ENCODE results near the gene SOHLH2.

The SOHLH2 gene

DNA sequence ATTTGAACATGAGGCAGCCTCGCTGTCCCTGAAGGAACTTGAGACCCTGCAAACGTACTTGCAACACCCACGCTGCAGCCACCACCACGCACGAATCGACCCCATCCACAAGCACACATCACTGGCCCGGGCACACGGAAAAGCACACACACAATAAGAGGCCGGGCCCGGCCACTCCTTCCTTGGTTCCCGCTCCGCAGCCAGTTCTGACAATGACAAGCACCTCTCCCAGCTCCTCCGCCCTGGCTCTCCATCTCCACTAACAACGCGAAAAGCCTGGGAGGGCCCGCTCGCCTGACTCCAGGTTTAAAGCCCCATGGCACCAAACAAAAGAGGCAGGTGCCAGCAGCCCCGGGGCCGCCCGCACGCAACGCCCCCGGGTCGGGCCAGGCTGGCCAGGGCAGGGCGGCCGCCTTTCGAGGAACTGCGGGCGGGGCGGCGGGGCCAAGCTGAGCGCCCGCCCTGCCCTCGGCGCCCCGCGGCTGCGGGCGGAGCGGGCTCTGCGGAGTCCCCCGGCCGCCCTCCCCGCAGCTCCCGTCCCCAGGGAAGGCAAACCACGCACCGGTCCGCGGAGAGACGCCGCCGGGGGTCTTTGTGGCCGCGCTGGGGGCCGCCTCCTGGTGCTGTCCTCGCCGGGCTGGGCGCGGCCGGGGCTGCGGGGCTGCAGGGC, 83.7 kb downstream of the SOHLH2 start:
- no peak for DNase-seq

GRCh38 chr13:36130193-36130551, 84.2 kb downstream of the SOHLH2 start:
- DNase-seq, result no peak

GRCh38 chr13:36129539-36129938, 84.8 kb downstream of the SOHLH2 start:
- DNase-seq, result no peak

DNA sequence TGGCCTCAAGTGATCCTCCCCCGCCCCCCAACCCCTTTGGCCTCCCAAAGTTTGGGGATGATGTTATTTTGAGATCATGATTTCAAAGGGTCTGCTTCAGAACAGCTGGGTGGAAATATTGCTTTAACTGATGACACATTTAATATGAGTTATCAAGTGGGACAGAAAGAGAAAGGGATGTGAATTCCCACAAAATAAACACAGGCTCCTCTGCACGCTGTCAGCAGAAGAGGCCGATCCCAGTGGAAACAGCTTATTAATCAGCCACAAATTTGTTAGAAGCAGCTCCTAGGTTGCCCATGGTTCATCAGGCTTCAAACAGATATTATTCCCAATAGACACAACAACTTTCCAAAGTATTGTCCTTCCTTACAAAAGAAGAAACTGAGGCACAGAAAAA, 87.9 kb downstream of the SOHLH2 start:
- no peak for DNase-seq

GRCh38 chr13:36125841-36126240, 88.5 kb downstream of the SOHLH2 start:
- DNase-seq, result no peak

DNA sequence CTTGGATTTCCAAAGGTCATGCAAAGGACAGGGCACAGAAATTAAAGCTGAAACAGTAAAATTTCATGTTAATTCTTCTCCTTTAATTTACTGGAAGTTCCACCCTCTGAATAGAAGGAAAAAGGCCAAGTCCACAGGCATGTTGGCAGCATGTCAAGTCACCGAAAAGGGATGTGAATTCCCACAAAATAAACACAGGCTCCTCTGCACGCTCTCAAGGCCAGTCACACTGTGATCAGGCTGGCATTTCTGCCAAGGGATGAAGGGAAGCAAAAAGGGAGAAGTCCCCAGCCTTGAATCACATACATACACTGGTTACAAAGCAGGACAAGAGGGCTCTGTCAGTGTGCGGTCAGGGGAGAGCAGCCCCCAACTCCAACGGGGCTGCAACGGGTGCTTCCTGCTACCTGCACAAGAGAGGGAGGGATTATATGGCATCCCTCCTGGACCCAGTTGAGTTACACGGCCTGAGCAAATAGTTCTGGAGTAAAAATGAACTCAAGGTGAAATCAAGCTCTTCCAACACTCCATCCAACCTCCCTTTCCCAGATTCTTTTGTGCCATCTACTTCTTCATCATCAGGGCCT, 90.0 kb downstream of the SOHLH2 start:
- peak; percentile 4 for DNase-seq
